ENCODE data around the gene RPS27.

DNA sequence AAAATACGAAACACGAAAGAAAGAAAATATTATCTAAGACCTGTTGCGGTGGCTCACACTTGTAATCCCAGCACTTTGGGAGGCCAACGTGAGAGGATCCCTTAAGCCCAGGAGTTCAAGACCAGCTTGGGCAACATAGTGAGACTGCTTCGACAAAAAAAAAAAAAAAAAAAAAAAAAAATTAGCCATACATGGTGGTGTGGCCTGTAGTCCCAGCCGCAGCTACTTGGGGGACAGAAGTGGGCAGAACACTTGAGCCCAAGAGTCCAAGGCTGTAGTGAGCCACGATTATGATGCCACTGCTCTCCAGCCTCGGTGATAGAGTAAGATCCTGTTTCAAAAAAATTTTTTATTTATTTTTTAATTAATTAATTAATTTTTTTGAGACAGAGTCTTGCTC lies 2.9 kb upstream of the RPS27 start:
- TF ChIP-seq YY1 (IDR thresholded peaks at IDR 0.05; ENCODE audit: insufficient read depth, insufficient read length) (no peak), ZNF274 (IDR thresholded peaks at IDR 0.05; ENCODE audit: low read depth, low read length) (no peak), SUZ12 (IDR thresholded peaks at IDR 0.05; ENCODE audit: extremely low read depth, insufficient read depth, insufficient read length) (no peak)

Data from NT2/D1 (cell line).